DMS79 treated with DMSO at 0.1 percent for 48 hours (cell line): Measurements from ENCODE around the gene RNF4.
A peak's percentile ranks its signal among the peaks of the same experiment; 100 is the strongest.
"Not testable (repeated sequence)": the region's sequence is repeated elsewhere in the genome, so short reads cannot be mapped to it uniquely, and the experiment has no call there.

ENCODE experiments used
- DNase-seq: peaks from one replicate; lab custom pipeline; 2025; lab: John Stamatoyannopoulos, UW

Gene RNF4

DNA sequence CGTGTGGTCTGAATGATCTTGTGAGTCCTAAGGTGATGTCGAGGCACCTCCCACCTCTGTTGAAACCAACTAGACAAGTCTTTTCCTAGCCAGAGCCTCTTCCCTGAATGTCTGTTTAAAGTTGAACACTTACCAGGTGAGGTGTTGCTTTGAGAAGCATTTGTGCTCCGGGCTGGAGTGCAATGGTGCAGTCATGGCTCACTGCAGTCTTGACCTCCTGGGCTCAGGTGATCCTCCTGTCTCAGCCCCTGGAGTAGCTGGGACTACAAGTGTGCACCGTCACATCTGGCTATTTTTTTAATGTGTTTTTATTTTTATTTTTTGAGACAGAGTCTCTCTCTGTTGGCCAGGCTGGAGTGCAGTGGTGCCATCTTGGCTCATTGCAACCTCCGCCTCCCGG, 18.1 kb downstream of the RNF4 start:
- DNase-seq: no peak

- DNase-seq: no peak
Measured at GRCh38 chr4:2487632-2488031, 18.7 kb downstream of the RNF4 start.

GRCh38 chr4:2489081-2489805, 20.3 kb downstream of the RNF4 start:
- peak; percentile 17 for DNase-seq

DNA sequence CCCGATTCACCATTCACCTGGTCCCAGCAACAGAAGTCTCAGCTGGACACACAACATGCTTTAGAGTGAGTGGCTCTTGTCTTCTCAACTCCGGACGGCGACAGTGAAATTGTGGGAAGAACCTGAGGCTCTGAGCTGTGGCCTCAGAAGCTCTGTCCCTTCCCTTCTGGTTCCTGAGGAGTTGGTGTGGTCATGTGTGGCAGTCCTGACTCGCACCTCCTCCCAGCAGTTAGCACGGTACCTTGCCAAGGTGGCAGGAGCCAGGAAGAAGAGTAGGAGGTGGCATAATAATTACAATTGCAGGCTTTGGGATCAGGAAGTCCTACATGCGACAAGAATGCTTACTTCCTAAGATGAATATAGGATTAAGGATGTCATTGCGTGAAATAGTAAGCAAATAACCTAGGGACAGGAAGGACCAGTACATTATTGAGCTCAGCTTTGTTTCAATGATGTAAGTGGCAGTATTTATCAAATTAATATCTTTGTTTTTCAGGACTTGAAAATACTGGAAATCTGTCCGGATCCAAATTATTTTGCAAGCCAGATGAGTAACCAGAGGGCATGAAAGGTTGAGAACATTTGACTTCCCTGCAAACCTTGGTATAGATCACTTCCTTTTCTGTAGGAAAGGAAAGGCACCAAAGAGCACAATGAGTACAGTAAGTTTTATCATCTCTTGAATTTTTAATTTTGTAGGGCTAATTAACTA, 21.1 kb downstream of the RNF4 start:
- DNase-seq: no peak

DNA sequence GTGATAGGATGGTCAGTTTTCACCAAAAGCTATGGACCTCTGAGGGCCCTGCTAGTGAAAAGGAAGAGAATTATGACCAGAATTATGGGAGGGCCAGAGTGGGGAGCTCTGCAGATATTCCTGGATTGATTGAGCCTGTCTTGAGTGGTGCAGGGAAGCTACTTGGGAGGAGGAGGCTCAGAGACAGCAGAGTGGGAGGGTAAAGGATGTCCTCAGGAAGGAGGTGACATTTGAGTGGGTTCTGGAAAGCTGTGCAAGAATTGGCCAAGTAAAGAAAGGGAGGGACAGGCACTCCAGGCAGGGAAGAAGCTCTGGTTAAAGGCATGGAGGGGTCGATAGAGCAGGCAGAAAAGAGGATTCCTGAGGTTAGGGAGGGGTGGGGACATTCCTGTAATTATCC, 24.1 kb downstream of the RNF4 start:
- no peak for DNase-seq

- DNase-seq: no peak
Measured at GRCh38 chr4:2494992-2495391, 26.1 kb downstream of the RNF4 start.

DNA sequence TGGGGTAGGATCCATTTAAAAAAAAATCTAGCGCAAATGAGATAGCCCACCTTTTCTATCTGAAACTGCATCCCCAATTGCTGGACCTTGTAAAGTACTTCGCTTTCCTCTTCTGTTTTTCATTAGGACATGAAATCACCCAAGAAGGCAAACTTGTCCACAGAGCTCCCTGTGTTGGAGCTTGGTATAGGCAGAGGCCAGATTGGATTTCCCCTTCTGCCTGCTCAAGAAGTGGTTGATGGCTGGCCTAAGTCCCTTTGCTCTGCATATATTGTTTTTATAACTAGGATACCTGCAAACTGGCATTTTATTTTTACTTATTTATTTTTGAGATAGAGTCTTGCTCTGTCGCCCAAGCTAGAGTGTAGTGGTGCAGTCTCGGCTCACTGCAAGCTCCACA, 28.4 kb downstream of the RNF4 start:
- DNase-seq: no peak

DNA sequence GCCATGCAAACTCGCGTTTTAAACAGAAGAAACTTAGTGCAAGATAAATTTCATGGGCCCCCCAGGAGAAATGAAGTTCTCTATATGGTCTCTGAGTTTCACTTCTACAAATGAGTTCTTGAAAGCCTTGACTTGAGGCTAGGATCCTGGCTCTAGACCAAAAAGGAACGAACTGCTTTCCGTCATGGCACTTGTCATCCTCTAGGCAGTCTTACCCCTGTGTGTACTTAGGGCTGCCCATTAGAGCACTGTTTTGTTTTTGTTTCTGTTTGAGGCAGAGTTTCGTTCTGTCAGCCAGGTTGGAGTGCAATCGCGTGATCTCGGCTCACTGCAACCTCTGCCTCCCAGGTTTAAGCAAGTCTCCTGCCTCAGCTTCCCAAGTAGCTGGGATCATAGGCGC, 29.0 kb downstream of the RNF4 start:
- DNase-seq: no peak

DNA sequence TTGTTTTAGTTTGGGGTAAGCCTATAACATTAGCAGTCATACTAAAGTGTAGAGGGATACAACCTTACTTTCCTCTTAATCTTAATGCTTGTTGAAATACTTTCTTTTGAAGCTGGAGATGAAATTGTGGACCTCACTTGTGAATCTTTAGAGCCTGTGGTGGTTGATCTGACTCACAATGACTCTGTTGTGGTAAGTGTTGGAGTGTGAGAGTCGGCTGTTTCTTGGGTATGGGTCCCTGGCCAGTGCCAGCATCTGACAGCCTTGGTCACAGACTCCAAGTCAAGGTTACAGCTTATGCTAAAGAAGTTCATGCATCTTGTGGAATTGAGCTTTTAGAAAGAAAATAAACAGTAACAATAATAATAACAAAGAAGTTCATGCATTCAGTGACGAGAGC, 31.6 kb downstream of the RNF4 start:
- DNase-seq: no peak

DNA sequence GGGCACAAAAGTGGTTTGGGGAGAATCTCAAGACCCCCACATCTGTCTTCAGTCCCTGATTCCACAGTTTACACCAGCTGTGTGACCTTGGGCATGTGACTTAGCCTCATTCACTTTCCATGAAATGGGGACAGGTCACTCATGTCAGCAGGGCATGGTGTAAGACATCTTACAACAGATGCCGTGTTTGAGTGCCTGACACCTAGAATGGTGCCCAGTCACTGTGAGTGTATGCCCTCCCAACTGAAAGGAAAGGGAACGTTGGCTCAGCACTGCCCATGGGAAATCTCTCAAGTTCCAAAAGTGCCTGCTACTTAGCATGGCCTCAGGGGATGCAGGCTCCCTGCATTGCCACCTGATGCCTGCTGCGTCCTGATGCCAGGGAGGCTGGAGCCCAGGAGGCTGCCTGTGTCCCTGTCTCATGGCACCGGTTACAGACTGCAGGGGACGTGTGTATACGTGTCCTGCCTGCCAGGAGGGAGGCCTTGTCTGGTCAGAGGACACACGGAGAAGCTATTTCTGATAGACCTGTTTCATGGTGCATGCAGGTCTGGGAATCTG, 32.2 kb downstream of the RNF4 start:
- no peak for DNase-seq

GRCh38 chr4:2503809-2504208, 34.9 kb downstream of the RNF4 start:
- DNase-seq: no peak

GRCh38 chr4:2507259-2507658, 38.4 kb downstream of the RNF4 start:
- DNase-seq: no peak

DNA sequence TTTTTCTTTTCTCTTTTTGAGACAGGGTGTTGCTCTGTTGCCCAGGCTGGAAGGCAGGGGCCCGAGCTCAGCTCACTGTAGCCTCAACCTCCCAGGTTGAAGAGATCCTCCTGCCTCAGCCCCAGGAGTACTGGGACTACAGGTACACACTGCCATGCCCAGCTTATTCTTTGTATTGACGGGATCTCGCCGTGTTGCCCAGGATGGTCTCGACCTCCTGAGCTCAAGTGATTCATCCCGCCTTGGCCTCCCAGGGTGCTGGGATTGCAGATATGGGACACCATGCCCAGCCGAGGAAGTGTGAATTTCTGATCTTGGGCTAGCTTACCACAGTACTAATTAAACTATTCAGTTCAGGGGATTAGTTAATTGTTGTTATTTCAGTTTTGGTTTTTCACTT, 38.9 kb downstream of the RNF4 start:
- no peak for DNase-seq

DNA sequence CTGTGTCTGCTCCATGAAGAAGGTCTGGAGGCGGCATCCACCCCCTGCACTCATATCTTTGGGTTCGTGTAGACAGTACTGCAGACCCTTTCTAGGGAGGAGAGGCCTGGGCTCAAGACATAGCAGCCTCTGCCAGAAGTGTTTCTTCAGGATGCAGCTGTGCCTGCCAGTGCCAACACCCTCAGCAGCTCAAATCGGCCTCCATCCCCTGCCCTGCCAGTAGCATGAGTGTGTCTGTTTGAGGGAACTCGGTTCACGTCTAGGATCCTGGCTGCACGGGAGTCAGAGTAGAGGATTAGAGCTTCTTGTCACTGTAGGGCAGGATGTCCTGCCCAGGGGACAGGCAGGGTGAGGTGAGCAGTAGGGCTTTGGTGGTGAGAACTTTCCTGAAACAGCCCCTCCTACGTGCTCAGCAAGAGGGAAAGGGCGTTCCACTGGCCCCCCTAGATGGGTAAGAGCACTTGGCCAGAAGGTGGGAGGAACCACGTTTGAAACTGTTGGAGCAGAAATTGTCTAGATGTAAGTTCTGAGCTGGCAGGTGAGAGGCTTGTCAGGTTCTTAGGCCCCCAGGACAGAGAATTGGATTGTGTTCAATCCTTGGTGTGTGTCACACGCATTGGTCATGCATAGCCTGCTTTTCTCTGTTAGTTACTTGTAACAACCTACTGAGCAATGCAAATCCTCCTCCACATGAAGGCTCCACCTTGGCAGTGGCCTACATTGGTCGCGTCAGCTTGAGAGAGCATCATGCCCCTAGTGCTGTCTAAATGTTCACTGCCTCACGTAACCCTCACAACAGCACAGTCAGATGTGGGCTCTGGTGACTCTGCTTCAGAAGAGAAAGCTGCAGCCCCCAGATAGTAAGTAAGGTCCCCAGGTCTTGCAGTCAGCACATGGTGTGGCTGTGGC, 41.7 kb downstream of the RNF4 start:
- DNase-seq: no peak

DNA sequence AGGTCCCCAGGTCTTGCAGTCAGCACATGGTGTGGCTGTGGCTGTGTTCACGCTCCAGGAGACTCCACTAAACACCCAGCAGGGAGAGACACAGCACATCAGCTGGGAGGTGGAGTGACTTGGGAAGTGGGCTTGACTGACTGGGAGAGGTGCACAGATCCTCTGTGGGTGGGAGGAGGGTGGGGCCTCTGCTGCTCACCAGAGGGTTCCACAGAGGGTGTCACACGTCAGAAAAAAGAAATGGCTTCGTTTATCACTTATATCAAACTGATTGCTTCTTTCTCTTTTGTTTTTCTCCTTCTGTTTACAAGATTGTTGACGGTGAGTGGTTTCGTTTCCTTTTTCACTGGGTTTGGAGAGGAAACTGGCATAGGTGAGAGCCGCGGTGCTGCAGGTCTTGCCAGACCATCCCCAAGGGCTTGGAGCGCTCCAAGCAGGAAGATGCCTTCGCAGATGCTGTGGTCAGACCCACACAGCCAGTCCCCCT, 42.8 kb downstream of the RNF4 start:
- no peak for DNase-seq

GRCh38 chr4:2512396-2513135, 43.7 kb downstream of the RNF4 start:
- DNase-seq: no peak

GRCh38 chr4:2514193-2514592, 45.3 kb downstream of the RNF4 start:
- not testable (repeated sequence) for DNase-seq

GRCh38 chr4:2514944-2515343, 46.0 kb downstream of the RNF4 start:
- not testable (repeated sequence) for DNase-seq

DNA sequence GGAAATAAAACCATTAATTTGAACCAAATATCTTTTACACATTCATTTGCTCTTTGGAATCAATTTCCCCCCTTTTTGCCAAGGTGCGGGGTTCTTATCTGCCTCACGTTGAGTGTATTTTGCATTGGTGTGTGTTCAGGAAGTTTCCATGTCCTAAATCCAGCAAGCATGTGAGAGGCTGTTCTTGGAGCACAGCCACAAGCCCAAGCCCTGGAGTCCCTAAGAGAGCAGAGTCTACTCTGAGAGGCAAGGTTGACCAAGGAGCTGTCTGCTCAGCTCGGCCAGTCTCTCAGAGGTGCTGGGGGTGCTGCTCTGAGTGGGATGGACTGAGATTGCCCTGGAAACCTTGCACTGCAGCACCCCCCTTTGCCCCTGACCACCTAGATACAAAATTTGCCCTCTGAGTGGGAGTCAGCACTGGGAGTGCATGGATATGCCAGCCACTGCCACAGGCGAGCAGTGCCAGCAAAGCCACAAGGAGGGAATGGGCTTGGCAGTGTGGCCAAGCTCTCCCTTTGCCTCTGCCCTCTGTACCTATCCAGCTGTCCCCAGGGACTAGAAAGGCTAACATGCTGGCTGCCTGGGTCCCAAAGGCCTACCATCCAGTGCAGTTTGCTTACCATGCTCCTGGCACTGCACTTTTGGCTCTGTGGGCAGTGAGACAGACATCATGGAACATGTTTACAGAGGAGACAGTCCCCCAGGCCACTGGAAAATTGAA, 47.1 kb downstream of the RNF4 start:
- DNase-seq: no peak

DNA sequence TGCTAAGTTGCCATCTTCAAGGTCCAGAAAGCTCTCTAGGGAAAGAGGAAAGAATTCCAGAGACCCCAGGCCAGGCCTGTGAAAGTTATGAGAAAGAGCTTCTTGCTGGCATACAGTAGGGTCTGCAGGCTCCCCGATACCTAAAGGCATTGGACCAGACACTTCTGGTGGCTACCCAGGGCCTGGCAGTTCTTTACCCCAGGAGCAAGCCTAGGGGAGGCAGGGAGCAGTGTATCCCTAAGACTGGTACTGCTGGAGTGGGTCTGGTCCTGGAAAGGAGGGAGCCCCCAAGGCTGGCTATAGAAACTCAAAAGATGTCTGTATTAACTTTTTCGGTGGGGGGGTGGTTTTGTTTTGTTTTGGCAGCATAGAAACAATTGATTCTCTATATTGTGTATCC, 47.7 kb downstream of the RNF4 start:
- DNase-seq: no peak

GRCh38 chr4:2526559-2526958, 57.7 kb downstream of the RNF4 start:
- no peak for DNase-seq
